Measurements from ENCODE around the gene SKOR1. TPM values are rescaled to one million over a fixed set of nuclear protein-coding genes. Genes with fewer than 3 reads are reported as not detected.

The SKOR1 gene
- total RNA-seq, 6 experiments from 2014 or later, result 0.05 to 0.13 (median 0.09) TPM; not detected in 1

DNA sequence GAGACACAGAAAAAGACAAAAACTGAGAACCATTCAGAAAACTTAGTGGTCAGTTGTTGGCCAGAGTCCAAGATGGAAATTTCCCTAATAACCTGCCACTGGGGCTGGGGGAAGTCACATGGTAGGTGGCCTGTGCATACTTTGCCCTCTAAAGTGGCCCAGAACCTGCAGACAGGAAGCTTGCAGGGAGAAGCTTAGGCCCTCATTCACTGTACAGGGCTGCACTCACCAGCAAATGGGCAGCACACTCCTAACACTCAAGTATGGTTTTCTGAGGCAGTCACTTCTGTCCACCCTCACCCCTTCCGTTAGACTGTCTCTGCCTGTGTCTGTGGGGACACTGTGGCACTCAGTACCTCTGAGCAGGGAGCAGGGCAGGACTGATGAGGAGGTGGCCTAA lies 29.0 kb downstream of the SKOR1 start:
- no peaks in the 10 kb centered on the region for H3K9me3 Mint-ChIP-seq
- no peak overlapping the region for H3K27ac Mint-ChIP-seq
- TF ChIP-seq, protein P1, sequence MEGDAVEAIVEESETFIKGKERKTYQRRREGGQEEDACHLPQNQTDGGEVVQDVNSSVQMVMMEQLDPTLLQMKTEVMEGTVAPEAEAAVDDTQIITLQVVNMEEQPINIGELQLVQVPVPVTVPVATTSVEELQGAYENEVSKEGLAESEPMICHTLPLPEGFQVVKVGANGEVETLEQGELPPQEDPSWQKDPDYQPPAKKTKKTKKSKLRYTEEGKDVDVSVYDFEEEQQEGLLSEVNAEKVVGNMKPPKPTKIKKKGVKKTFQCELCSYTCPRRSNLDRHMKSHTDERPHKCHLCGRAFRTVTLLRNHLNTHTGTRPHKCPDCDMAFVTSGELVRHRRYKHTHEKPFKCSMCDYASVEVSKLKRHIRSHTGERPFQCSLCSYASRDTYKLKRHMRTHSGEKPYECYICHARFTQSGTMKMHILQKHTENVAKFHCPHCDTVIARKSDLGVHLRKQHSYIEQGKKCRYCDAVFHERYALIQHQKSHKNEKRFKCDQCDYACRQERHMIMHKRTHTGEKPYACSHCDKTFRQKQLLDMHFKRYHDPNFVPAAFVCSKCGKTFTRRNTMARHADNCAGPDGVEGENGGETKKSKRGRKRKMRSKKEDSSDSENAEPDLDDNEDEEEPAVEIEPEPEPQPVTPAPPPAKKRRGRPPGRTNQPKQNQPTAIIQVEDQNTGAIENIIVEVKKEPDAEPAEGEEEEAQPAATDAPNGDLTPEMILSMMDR (IDR thresholded peaks at IDR 0.05), result no peak
- peaks cover 12% of the 10 kb centered on the region for H3K4me1 Mint-ChIP-seq (ENCODE audit: low read depth)
- no peaks in the 10 kb centered on the region for H3K36me3 Mint-ChIP-seq (ENCODE audit: low read depth)
- no peak for DNase-seq
- H3K4me3 Mint-ChIP-seq, result no peak overlapping the region
- H3K27me3 Mint-ChIP-seq (ENCODE audit: insufficient read depth), result peaks cover 6% of the 10 kb centered on the region; the same call in 1 of the 2 replicates

DNA sequence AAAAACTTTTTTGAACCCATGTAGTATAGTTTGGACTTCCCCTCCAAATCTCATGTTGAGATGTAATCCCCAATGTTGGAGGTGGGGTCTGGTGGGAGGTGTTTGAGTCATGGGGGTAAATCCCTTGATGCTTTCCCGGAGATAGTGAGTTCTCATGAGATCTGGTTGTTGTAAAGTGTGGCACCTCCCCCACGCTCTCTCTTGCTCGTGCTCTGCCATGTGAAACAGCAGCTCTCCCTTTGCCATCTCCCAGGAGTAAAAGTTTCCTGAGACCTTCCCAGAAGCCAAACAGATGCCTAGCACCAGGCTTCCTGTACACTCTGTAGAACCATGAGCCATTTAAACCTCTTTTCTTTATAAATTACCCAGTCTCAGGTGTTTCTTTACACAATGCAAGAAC lies 30.5 kb downstream of the SKOR1 start:
- Mint-ChIP-seq H3K36me3 (ENCODE audit: low read depth) (no peaks in the 10 kb centered on the region), H3K4me1 (ENCODE audit: low read depth) (peaks cover 8% of the 10 kb centered on the region), H3K9me3 (no peaks in the 10 kb centered on the region), H3K4me3 (no peak overlapping the region), H3K27ac (no peak overlapping the region), H3K27me3 (ENCODE audit: insufficient read depth) (peaks cover 2% of the 10 kb centered on the region; the same call in 1 of the 2 replicates)
- no peak for DNase-seq
- TF ChIP-seq, protein P1 (IDR thresholded peaks at IDR 0.05), result no peak

DNA sequence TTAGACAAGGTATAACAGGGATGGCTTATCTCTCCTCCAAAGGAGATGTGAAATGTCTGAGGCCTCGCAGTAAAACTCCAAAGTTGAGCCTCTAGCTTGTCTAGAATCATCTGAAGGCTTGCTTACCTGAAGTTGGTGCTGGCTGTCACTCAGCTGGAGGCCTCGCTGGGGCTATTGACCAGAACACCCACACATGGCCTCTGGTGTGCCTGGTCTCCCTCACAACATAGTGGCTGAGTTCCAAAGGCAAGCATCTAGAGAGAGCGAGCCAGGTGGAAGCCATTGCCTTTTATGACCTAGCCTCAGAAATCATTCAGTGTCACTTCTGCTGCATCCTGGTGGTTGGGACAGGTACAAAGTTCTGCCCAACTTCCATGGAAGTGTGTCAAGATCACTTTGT lies 31.9 kb downstream of the SKOR1 start:
- peaks cover 2% of the 10 kb centered on the region; the same call in 1 of the 2 replicates for H3K27me3 Mint-ChIP-seq (ENCODE audit: insufficient read depth)

DNA sequence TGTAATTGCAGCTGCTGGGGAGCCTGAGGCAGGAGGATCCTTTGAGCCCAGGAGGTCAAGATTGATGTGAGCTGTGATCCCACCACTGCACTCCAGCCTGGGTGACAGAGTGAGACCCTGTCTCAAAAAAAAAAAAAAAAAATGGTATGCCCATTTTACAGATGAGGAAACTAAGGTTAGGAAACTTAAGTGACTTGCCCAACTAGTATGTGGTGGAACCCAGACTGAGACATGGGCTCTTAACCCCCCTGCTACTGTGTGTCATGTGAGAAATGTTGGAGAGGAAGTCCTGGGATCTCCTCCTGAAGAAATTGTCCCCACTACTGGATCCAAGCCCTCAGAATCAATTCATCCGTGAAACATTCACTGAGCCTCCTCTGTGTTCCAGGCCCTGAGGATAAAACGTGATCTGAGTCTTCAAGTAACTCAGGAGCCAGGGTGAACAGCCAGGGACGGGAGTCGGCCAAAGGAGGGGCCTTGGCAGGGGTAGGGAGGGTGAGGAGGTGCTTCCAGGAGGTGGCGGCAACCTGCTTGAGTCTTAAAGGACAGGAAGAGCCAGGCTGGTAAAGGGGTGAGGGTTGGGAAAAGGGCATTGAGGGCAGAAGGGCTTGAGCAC lies 34.1 kb downstream of the SKOR1 start:
- peaks cover 2% of the 10 kb centered on the region; the same call in 1 of the 2 replicates for H3K27me3 Mint-ChIP-seq (ENCODE audit: insufficient read depth)
- TF ChIP-seq, protein P1 (IDR thresholded peaks at IDR 0.05), result no peak
- no peak for DNase-seq
- peaks cover 7% of the 10 kb centered on the region for H3K4me1 Mint-ChIP-seq (ENCODE audit: low read depth)
- H3K4me3 Mint-ChIP-seq, result no peak overlapping the region
- no peaks in the 10 kb centered on the region for H3K36me3 Mint-ChIP-seq (ENCODE audit: low read depth)
- H3K9me3 Mint-ChIP-seq, result no peaks in the 10 kb centered on the region
- no peak overlapping the region for H3K27ac Mint-ChIP-seq

More for the DNA sequence above, 31.9 kb downstream of the SKOR1 start:
- Mint-ChIP-seq H3K4me1 (ENCODE audit: low read depth) (no peaks in the 10 kb centered on the region), H3K27ac (no peak overlapping the region), H3K36me3 (ENCODE audit: low read depth) (no peaks in the 10 kb centered on the region), H3K9me3 (no peaks in the 10 kb centered on the region), H3K4me3 (no peak overlapping the region)
- no peak for DNase-seq
- TF ChIP-seq, protein P1 (IDR thresholded peaks at IDR 0.05), result no peak

DNA sequence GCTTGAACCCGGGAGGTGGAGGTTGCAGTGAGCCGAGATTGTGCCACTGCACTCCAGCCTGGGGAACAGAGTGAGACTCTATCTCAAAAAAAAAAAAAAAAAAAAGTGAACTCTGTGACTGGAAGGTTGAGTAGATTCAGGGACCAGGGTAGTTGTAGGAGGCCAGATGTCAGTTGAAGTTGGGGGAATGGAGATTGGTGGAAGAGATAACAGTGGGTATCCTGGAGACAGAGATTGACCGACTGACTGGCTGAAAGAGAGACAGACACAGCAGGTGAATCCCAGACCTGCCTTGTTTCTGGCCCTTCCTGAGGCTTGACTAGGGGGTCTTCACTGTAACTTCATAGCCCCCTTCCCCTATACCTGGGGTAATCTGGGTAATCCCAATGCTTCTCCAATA lies 36.7 kb downstream of the SKOR1 start:
- TF ChIP-seq, protein P1 (IDR thresholded peaks at IDR 0.05), result no peak
- Mint-ChIP-seq H3K36me3 (ENCODE audit: low read depth) (no peaks in the 10 kb centered on the region), H3K4me3 (no peak overlapping the region), H3K27me3 (ENCODE audit: insufficient read depth) (peaks cover 4% of the 10 kb centered on the region), H3K9me3 (no peaks in the 10 kb centered on the region), H3K27ac (no peak overlapping the region), H3K4me1 (ENCODE audit: low read depth) (peaks cover 12% of the 10 kb centered on the region)
- DNase-seq, result no peak
